ENCODE measurements around the gene LCNL1. TPM values are rescaled to one million over a fixed set of nuclear protein-coding genes. Genes with fewer than 3 reads are reported as not detected.

The LCNL1 gene
- total and polyA plus RNA-seq, 10 of the 15 experiments (the other 5 are each of a cell fraction or from before 2014, with no cell fraction given): not detected

- TF ChIP-seq KAT2A (conservative IDR thresholded peaks at IDR 0.05; ENCODE audit: control insufficient read depth, low read depth, low read length) (no peak), NBN (IDR thresholded peaks at IDR 0.05) (peak; percentile 69; the same call in 1 of the 2 replicates), POLR2A (IDR thresholded peaks at IDR 0.05; ENCODE audit: low read depth, low read length) (no peak), YY1 (IDR thresholded peaks at IDR 0.05; ENCODE audit: low read depth, low read length) (0 out of 2 replicates have a peak, but pooled peaks have one; percentile 9), CREB1 (IDR thresholded peaks at IDR 0.05; ENCODE audit: low read depth) (no peak), DPF2 (IDR thresholded peaks at IDR 0.05) (peak; percentile 87), NFIC (IDR thresholded peaks at IDR 0.05; ENCODE audit: low read depth, low read length) (peak; percentile 75; the same call in 1 of the 2 replicates), CBFB (IDR thresholded peaks at IDR 0.05; ENCODE audit: low read depth) (peak; percentile 84), BACH1 (IDR thresholded peaks at IDR 0.05; ENCODE audit: borderline replicate concordance) (peak; percentile 23; the same call in 1 of the 2 replicates), MTA2 (IDR thresholded peaks at IDR 0.05; ENCODE audit: low read depth) (peak; percentile 75), ATF7 (IDR thresholded peaks at IDR 0.05; ENCODE audit: low read depth) (peak; percentile 84), EZH2 (IDR thresholded peaks at IDR 0.05; ENCODE audit: borderline replicate concordance, control insufficient read depth, low read depth, low read length) (no peak), FOS (IDR thresholded peaks at IDR 0.05; ENCODE audit: borderline replicate concordance, extremely low read depth, insufficient read length) (no peak), RBBP5 (conservative IDR thresholded peaks at IDR 0.05) (no peak), RAD51 (IDR thresholded peaks at IDR 0.05) (peak; percentile 37; the same call in 1 of the 2 replicates), BCL11A (IDR thresholded peaks at IDR 0.05; ENCODE audit: low read depth, low read length) (0 out of 2 replicates have a peak, but pooled peaks have one; percentile 6), SMAD5 (IDR thresholded peaks at IDR 0.05; ENCODE audit: low read depth) (no peak), SPI1 (IDR thresholded peaks at IDR 0.05; ENCODE audit: borderline replicate concordance, insufficient read depth, low read depth, low read length) (0 out of 2 replicates have a peak, but pooled peaks have one; percentile 11), RAD21 (IDR thresholded peaks at IDR 0.05; ENCODE audit: insufficient read depth, low read depth, low read length) (no peak), RFX5 (IDR thresholded peaks at IDR 0.05; ENCODE audit: low read depth, low read length) (no peak), TBL1XR1 (IDR thresholded peaks at IDR 0.05; ENCODE audit: low read depth, low read length) (peak; percentile 73; the same call in 1 of the 2 replicates), PBX3 (IDR thresholded peaks at IDR 0.05; ENCODE audit: insufficient replicate concordance, low read depth, low read length) (peak; percentile 67), SMARCA5 (IDR thresholded peaks at IDR 0.05) (no peak), USF2 (IDR thresholded peaks at IDR 0.05; ENCODE audit: borderline replicate concordance, low read depth, low read length) (no peak), KLF5 (IDR thresholded peaks at IDR 0.05; ENCODE audit: partially characterized antibody) (no peak), RELB (IDR thresholded peaks at IDR 0.05; ENCODE audit: low read depth) (peak; percentile 77; the same call in 1 of the 2 replicates)
These were observed 17.6 kb downstream of the LCNL1 start (continued) for GRCh38 chr9:137000177-137000930.
